ENCODE measurements around the gene CD22. TPM values are rescaled to one million over a fixed set of nuclear protein-coding genes. Genes with fewer than 3 reads are reported as not detected.

Gene CD22
- total RNA-seq, 1 experiment from 2014 or later: 0.04 TPM

GRCh38 chr19:35301961-35302360, 27.0 kb upstream of the CD22 start:
- H3K9me3 ChIP-seq (replicated peaks): no peaks in the 10 kb centered on the region
- H3K27me3 ChIP-seq: no peaks in the 10 kb centered on the region
- no peak overlapping the region for H3K4me3 ChIP-seq
- H3K27ac ChIP-seq: no peak overlapping the region
- DNase-seq: no peak
- H3K4me1 ChIP-seq: no peaks in the 10 kb centered on the region
- H3K36me3 ChIP-seq: no peaks in the 10 kb centered on the region

GRCh38 chr19:35302446-35302845, 26.5 kb upstream of the CD22 start:
- DNase-seq: no peak
- H3K4me1 ChIP-seq: no peaks in the 10 kb centered on the region
- H3K4me3 ChIP-seq: no peak overlapping the region
- no peak overlapping the region for H3K27ac ChIP-seq
- H3K9me3 ChIP-seq (replicated peaks): no peaks in the 10 kb centered on the region
- H3K36me3 ChIP-seq: no peaks in the 10 kb centered on the region
- H3K27me3 ChIP-seq: no peaks in the 10 kb centered on the region

GRCh38 chr19:35303357-35303915, 25.6 kb upstream of the CD22 start:
- DNase-seq: no peak
- Histone ChIP-seq H3K36me3 (no peaks in the 10 kb centered on the region), H3K9me3 (replicated peaks) (no peaks in the 10 kb centered on the region), H3K27me3 (no peaks in the 10 kb centered on the region), H3K27ac (no peak overlapping the region), H3K4me3 (no peak overlapping the region), H3K4me1 (no peaks in the 10 kb centered on the region)

GRCh38 chr19:35304036-35304435, 25.0 kb upstream of the CD22 start:
- Histone ChIP-seq H3K4me1 (no peaks in the 10 kb centered on the region), H3K36me3 (no peaks in the 10 kb centered on the region), H3K4me3 (no peak overlapping the region), H3K9me3 (replicated peaks) (no peaks in the 10 kb centered on the region), H3K27ac (no peak overlapping the region), H3K27me3 (no peaks in the 10 kb centered on the region)
- DNase-seq: no peak

- DNase-seq: no peak
- no peaks in the 10 kb centered on the region for H3K9me3 ChIP-seq (replicated peaks)
- H3K36me3 ChIP-seq: no peaks in the 10 kb centered on the region
- H3K4me3 ChIP-seq: no peak overlapping the region
- H3K27ac ChIP-seq: no peak overlapping the region
- H3K4me1 ChIP-seq: peaks cover 7% of the 10 kb centered on the region; the same call in 1 of the 2 replicates
- H3K27me3 ChIP-seq: no peaks in the 10 kb centered on the region
Observed at GRCh38 chr19:35305181-35305580, 23.8 kb upstream of the CD22 start.

DNA sequence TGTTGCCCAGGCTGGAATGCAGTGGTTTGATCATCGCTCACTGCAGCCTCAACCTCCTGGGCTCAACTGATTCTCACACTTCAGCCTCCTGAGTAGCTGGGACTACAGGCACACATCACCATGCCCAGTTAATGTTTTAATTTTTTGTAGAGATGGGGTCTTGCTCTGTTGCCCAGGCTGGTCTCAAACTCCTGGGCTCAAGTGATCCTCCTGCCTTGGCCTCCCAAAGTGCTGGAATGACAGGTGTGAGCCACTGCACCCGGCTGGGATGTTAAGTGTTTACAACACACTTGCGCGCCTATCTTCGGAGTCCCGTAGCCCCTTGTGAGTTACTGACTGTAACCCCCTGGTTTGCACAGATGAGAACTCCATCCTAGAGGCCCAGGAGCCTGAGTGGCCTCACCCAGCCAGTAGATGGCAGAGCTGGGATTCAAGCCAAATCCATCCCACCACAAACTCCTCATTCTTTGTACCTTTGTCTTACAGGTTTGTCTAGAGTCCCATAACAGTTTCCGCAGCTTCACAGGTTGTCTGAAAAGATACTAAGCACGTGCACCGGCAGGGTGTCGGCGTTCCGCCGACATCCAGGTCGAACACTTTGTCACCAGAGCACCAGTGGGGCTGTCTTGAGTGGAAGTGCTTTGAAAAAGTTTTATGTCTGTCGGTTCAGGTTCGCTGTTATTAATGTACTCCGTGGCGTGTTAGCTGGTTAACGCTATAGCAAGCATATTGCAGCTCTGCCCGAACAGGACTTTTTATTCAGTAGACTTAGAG, 22.3 kb upstream of the CD22 start:
- no peaks in the 10 kb centered on the region for H3K36me3 ChIP-seq
- H3K27me3 ChIP-seq: no peaks in the 10 kb centered on the region
- no peaks in the 10 kb centered on the region for H3K9me3 ChIP-seq (replicated peaks)
- no peak overlapping the region for H3K27ac ChIP-seq
- no peak overlapping the region for H3K4me3 ChIP-seq
- peaks cover 7% of the 10 kb centered on the region; the same call in 1 of the 2 replicates for H3K4me1 ChIP-seq
- DNase-seq: no peak

GRCh38 chr19:35307931-35308330, 21.1 kb upstream of the CD22 start:
- no peaks in the 10 kb centered on the region for H3K36me3 ChIP-seq
- H3K27ac ChIP-seq: no peak overlapping the region
- H3K4me1 ChIP-seq: peaks cover 7% of the 10 kb centered on the region; the same call in 1 of the 2 replicates
- peak in 1 of 2 experiments; percentile 50 for DNase-seq
- H3K27me3 ChIP-seq: no peaks in the 10 kb centered on the region
- H3K4me3 ChIP-seq: no peak overlapping the region
- H3K9me3 ChIP-seq (replicated peaks): no peaks in the 10 kb centered on the region

GRCh38 chr19:35308910-35309309, 20.1 kb upstream of the CD22 start:
- no peak overlapping the region for H3K27ac ChIP-seq
- no peaks in the 10 kb centered on the region for H3K36me3 ChIP-seq
- no peak for DNase-seq
- H3K9me3 ChIP-seq (replicated peaks): no peaks in the 10 kb centered on the region
- peaks cover 7% of the 10 kb centered on the region; the same call in 1 of the 2 replicates for H3K4me1 ChIP-seq
- no peak overlapping the region for H3K4me3 ChIP-seq
- no peaks in the 10 kb centered on the region for H3K27me3 ChIP-seq

DNA sequence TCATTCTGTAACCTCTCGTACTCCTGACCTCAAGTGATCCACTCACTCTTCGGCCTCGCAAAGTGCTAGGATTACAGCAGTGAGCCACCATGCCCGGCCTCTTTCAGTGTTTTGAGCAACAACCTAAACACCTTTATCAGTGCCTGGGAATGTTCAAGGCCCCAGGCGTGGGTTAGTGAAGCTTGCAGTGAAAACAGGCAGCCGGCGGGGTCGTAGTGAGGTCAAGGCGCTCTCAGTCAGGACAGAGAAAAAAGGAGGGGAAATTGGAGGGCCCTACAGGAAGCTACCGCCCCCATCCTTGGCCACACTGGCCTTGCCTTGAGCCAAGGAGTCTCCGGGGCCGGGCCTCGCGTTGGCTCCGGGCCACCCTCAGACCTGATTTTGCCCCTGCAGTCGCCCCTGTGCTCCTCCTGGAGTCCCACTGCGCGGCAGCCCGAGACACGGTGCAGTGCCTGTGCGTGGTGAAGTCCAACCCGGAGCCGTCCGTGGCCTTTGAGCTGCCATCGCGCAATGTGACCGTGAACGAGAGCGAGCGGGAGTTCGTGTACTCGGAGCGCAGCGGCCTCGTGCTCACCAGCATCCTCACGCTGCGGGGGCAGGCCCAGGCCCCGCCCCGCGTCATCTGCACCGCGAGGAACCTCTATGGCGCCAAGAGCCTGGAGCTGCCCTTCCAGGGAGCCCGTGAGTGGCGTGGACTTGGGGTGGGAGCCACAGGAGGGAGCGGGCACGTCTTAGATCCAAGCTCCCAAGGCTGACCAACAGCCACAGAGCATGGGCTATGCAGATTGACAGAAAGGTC, 19.3 kb upstream of the CD22 start:
- no peaks in the 10 kb centered on the region for H3K9me3 ChIP-seq (replicated peaks)
- H3K4me1 ChIP-seq: peaks cover 7% of the 10 kb centered on the region; the same call in 1 of the 2 replicates
- no peak overlapping the region for H3K27ac ChIP-seq

GRCh38 chr19:35310331-35310730, 18.7 kb upstream of the CD22 start:
- H3K36me3 ChIP-seq: no peaks in the 10 kb centered on the region
- H3K27me3 ChIP-seq: no peaks in the 10 kb centered on the region
- H3K9me3 ChIP-seq (replicated peaks): no peaks in the 10 kb centered on the region
- peaks cover 7% of the 10 kb centered on the region; the same call in 1 of the 2 replicates for H3K4me1 ChIP-seq
- DNase-seq: no peak
- no peak overlapping the region for H3K4me3 ChIP-seq
- no peak overlapping the region for H3K27ac ChIP-seq

More for the DNA sequence above, 19.3 kb upstream of the CD22 start:
- Histone ChIP-seq H3K4me3 (no peak overlapping the region), H3K27me3 (no peaks in the 10 kb centered on the region), H3K36me3 (no peaks in the 10 kb centered on the region)
- DNase-seq: no peak

- DNase-seq: no peak
- no peaks in the 10 kb centered on the region for H3K36me3 ChIP-seq
- H3K27ac ChIP-seq: no peak overlapping the region
- no peak overlapping the region for H3K4me3 ChIP-seq
- peaks cover 7% of the 10 kb centered on the region; the same call in 1 of the 2 replicates for H3K4me1 ChIP-seq
- no peaks in the 10 kb centered on the region for H3K9me3 ChIP-seq (replicated peaks)
- no peaks in the 10 kb centered on the region for H3K27me3 ChIP-seq
Observed at GRCh38 chr19:35310811-35311465, 18.0 kb upstream of the CD22 start.

DNA sequence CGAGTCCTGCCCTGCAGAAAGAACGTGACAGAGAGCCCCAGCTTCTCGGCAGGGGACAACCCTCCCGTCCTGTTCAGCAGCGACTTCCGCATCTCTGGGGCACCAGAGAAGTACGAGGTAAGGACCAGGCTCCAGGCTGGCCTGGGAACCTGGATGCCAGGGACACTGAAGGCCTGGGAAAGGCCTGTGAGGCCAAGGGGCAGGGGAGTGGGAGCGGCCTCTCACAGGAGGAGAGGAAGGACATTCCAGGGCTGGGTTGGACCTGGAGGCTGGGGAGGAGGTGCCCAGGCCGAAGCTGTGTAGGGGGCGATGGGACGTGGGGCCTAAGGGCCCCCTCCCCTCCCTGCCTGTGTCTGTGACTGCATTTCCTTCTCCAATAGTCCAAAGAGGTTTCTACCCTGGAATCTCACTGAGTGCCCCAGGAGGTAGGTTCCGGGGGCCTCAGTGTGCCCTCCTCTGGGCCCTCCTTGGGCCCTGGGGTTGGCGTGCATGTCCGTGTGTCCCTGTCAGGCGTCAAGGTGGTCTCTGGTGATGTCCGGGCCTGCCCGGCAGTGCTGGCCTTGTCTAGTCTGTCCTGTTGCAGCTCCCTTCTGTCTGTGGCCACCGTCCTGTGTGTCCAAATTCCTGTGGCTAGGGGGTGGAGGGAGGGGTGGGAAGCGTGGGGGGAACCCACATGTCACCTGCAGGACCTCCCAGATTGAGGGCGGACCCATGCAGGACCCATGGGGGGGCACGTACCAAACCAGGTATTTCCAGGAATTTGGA, 16.9 kb upstream of the CD22 start:
- Histone ChIP-seq H3K27me3 (no peaks in the 10 kb centered on the region), H3K9me3 (replicated peaks) (no peaks in the 10 kb centered on the region), H3K4me3 (no peak overlapping the region), H3K36me3 (no peaks in the 10 kb centered on the region), H3K27ac (no peak overlapping the region), H3K4me1 (peaks cover 7% of the 10 kb centered on the region; the same call in 1 of the 2 replicates)
- DNase-seq: no peak

DNA sequence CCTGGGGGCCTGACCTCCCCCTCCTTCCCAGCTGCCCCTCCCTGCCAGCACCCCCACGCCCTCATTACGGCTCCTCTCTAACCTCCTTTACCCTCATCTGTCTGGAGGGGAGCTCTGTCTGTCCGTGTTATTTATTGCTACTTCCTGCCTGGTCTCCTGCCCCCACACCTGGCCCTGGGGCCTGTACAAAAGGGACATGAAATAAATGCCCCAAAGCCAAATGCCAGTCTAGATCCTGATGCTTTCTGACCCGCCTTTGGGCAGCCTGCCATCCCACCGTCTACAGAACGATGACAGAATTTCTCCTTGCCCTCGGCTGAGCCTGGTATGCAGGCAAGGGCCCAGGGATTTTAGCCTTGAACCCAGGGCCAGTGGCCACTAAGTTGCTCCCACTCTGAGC, 15.4 kb upstream of the CD22 start:
- Histone ChIP-seq H3K4me1 (peaks cover 7% of the 10 kb centered on the region; the same call in 1 of the 2 replicates), H3K9me3 (replicated peaks) (no peaks in the 10 kb centered on the region), H3K36me3 (no peaks in the 10 kb centered on the region), H3K27me3 (no peaks in the 10 kb centered on the region), H3K4me3 (no peak overlapping the region), H3K27ac (no peak overlapping the region)
- DNase-seq: no peak

- no peak overlapping the region for H3K4me3 ChIP-seq
- no peaks in the 10 kb centered on the region for H3K27me3 ChIP-seq
- no peaks in the 10 kb centered on the region for H3K9me3 ChIP-seq (replicated peaks)
- no peak overlapping the region for H3K27ac ChIP-seq
- no peaks in the 10 kb centered on the region for H3K36me3 ChIP-seq
- peaks cover 7% of the 10 kb centered on the region; the same call in 1 of the 2 replicates for H3K4me1 ChIP-seq
- DNase-seq: no peak
Observed at GRCh38 chr19:35314031-35314430, 15.0 kb upstream of the CD22 start.
